Right lobe of liver (tissue), 4 donors: ENCODE data around the gene WDR91.

ENCODE experiments used
- POLR2A ChIP-seq: fragments of 450-650 bp; IDR thresholded peaks from one replicate; pipeline ENCODE4 v1.6.1; 2017; ENCODE audit warnings: antibody characterized with exemption, mild to moderate bottlenecking
- TF ChIP-seq, protein P1 (sequence below), 4 donors: fragments of 200-600 bp in 3 of 4; fragments of 450-650 bp in 1 of 4; IDR thresholded peaks; one replicate each; pipeline versions ENCODE4 v1.5.1 to v1.8.0; 2016 to 2022; ENCODE audit warnings: antibody characterized with exemption in 4 of 4, mild to moderate bottlenecking in 2 of 4
- donor health status: DM: no; HTN: no; CAD: no.
- donor health status: DM: no; HTN: no; CAD: no.
- donor health status: DM: no; HTN: yes; CAD: no.

DNA sequence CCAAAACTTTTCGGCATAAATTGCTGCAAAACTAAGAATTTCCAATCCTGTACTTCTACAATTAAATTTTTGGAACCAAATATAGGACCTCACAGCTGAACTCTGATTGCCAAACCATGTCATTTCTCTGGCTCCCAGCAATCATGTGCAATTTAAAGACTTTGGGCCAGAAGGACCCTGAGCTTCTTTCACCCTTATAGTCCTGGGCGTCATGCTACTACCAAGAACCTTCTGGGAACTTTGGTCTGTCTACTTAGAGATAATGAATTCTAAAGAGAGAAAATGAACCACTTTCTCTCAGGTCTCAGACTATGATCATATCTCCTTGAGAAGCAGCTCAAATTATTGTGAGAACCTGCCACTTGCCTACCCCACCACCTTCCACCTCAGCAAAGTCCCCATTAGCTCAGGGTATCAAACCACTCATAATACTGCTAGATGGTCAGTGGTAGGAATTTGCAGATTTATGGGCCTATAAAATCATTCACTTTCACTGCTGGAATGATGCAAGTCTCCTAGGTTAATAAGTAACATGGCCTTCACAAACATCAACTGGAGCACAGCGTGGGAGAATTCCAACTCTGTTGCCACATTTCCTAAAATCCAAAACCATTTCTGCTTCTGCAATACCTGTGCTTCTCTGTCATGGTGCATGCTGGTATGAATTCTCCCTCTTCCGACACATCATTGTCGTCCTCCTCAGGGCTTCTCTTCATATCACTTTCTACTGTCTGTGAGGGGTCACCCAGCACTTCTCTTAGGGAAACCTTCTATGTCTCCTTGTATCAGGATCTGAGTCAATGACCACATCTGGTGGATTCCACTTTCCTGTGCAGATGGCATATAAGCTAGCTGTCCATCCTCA is 6.6 kb upstream of the WDR91 start:
- TF ChIP-seq, protein P1, sequence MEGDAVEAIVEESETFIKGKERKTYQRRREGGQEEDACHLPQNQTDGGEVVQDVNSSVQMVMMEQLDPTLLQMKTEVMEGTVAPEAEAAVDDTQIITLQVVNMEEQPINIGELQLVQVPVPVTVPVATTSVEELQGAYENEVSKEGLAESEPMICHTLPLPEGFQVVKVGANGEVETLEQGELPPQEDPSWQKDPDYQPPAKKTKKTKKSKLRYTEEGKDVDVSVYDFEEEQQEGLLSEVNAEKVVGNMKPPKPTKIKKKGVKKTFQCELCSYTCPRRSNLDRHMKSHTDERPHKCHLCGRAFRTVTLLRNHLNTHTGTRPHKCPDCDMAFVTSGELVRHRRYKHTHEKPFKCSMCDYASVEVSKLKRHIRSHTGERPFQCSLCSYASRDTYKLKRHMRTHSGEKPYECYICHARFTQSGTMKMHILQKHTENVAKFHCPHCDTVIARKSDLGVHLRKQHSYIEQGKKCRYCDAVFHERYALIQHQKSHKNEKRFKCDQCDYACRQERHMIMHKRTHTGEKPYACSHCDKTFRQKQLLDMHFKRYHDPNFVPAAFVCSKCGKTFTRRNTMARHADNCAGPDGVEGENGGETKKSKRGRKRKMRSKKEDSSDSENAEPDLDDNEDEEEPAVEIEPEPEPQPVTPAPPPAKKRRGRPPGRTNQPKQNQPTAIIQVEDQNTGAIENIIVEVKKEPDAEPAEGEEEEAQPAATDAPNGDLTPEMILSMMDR (IDR thresholded peaks at IDR 0.05) = no peak
- peak; percentile 34 for TF ChIP-seq POLR2A
